NCI-H226 (cell line): ENCODE data around the gene OR10H4.
"Not testable (repeated sequence)": the region's sequence is repeated elsewhere in the genome, so short reads cannot be mapped to it uniquely, and the experiment has no call there.

Experiments used
- DNase-seq: peaks from one replicate; pipeline ENCODE4 v3.0.0-alpha.2; 2015

Gene OR10H4

GRCh38 chr19:15944401-15944800 lies 4.4 kb upstream of the OR10H4 start:
- no peak for DNase-seq

DNA sequence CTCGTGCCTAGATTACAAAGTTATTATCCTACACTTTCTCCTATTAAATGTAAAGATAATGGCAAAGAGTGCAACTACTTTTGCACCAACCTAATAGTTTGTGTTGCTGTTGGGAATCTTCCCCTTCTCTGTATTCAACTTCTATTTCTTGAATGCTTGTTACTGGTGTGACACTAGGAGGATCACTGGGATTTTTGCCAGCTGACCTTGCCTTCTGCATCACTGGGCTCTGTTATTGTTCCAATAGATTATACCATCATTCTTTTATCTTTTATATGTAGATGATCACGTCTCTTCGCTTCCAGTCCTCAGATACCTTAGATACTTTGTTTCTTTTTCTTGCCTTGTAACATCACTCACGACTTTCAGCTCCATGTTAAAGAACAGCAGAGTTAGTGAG lies 3.5 kb upstream of the OR10H4 start:
- no peak for DNase-seq

DNA sequence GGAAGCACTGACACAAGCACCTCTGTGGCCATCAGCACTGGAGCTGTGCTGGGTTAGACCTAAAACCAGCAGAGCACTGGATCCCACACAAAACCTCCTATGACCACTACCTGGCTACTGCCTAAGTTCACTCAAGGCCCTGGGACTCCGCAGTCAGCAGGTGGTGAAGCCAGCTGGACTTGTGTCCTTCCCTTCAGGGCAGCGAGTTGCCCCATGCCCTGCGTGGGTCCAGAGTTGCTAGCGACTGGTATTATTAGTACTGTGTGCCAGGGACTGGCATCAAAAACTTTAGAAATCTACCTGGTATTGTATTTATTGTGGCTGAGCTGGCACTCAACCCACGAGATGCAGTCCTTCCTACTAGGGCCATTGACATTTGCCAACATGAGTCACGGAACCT lies 6.0 kb downstream of the OR10H4 start:
- DNase-seq, result no peak

GRCh38 chr19:15962319-15962718 lies 13.5 kb downstream of the OR10H4 start:
- DNase-seq, result no peak

- DNase-seq, result no peak
These were observed 15.4 kb downstream of the OR10H4 start for GRCh38 chr19:15964231-15964630.

- no peak for DNase-seq
These were observed 22.5 kb downstream of the OR10H4 start for GRCh38 chr19:15971224-15971780.

- DNase-seq, result not testable (repeated sequence)
These were observed 23.2 kb downstream of the OR10H4 start for GRCh38 chr19:15972043-15972442.

- DNase-seq, result no peak
These were observed 26.0 kb downstream of the OR10H4 start for GRCh38 chr19:15974856-15975255.

DNA sequence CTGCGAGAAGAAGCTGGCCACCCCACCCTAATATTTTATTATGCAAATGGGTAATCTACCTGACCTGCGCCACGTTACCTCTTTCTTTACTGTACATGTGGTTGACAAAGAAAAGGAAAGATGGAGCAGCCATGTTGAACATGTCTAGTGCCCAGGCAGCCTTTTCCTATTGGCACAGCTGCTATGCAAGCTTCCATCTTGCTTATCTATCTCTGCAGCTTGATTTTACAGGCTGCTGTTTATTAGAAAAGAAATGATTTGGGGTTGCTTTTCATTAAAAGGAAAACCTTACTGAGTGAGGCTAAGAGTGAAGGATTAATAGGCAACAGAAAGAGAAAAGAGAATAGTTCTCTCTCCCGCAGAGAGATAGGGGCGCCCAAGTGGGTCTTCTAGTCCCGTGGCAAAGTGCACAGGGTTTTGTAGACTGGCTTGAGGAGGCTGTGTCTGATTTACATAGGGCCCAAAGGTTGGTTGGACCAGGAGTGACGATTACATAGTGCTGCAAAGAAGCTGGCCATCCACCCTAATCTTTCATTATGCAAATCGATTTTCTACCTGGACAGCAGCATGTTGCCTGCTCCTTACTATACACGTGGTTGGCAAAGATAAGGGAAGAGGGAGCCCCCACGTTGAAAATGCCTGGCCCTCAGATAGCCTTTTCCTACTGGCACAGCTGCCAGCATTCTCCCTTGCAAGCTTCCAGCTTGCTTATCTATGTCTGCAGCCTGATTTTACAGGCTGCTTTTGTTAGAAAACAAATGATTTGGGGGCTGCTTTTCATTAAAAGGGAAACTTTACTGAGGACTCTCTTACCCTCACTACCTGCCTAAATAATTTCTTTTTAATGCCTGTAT lies 28.3 kb downstream of the OR10H4 start:
- no peak for DNase-seq

DNA sequence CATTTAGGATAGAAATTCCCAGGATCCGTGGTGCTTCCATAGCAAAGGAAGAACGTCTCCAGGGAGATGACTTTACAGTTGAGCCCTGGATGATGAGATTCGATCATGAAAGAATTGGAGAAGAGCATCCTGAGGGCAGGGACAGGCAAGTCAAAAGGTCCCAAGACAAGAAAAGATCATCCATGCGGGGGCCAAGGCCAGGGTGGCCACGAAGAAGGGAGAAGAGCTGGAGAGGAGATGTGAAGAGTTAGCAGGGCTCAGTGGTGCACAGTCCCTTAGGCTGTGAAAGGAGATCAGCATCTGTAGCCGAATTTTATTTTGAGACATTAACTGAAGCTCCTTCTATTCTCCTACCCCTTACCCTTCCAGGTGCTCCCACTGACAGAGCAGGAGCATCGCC lies 28.9 kb downstream of the OR10H4 start:
- DNase-seq, result no peak

GRCh38 chr19:15979293-15979692 lies 30.5 kb downstream of the OR10H4 start:
- no peak for DNase-seq

GRCh38 chr19:15985831-15986230 lies 37.0 kb downstream of the OR10H4 start:
- not testable (repeated sequence) for DNase-seq

DNA sequence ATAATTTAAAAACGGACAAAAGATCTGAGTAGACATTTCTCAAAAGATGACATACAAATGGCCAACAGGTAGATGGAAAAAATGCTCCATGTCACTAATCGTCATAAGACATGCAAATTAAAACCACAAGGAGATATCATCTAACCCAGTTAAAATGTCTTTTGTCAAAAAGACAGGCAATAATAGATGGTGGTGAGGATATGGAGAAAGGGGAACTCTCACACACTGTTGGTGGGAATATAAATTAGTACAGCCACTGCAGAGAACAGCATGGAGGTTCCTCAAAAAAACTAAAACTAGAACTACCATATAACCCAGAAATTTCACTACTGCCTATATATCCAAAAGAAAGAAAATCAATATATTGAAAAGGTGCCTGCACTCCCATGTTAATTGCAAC lies 37.9 kb downstream of the OR10H4 start:
- DNase-seq, result no peak

- DNase-seq, result no peak
These were observed 41.1 kb downstream of the OR10H4 start for GRCh38 chr19:15989889-15990288.

DNA sequence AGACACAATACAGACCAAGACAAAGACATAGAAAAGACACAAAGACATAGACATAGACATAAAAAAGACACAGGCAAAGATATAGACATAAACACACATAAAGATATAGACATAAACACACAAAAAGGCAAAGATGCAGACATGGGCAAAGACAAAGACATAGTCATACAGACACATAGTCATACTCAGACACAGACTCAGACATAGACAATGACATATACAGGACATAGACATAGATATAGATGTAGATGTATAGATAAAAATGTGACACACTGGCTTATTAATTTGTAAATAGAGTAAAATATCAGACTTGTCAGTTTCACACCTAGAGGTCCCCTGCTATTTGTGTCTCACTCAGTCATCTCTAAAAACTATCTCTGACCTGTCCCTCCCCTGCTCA lies 42.8 kb downstream of the OR10H4 start:
- DNase-seq, result no peak

DNA sequence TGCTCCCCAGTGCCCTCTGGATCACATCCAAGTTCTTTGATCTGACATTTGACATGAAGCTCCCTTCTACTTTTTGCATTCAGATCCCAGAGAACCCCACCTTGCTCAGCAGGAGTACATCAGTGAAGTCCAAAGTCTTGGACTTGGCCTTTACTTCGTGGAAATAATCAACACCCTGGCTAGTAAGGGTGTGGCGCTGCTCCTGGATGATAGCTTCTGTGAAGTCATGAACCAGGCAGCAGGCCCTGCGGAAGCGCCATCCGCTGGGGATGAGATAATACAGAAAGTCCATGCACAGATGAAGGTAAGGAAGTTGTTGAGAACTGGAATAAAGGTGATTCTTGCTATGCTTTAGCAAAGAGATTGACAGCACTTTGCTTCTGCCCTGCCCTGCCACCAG lies 43.2 kb downstream of the OR10H4 start:
- DNase-seq, result no peak

GRCh38 chr19:15995536-15995935 lies 46.7 kb downstream of the OR10H4 start:
- DNase-seq, result no peak

DNA sequence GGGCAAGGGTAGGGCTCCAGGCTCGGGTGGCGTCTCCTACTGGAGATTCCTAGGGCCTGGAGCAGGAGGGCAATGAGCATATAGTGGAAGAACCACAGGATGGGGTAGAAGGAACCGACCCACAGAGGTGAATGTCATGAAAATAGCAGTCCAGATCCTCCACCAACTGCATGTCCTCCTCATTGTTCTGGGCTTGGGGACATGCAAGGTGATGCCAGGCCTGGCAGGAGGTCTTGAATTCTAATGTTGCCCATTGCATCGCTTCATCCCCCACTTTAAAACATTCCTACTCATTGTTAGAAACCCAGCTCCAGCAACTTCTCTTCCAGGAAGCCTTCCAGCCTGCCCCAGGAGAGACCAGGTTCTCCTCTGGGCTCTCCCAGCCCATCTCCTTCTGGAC lies 49.4 kb downstream of the OR10H4 start:
- no peak for DNase-seq
